ENCODE data around the gene TLCD3A.

DNA sequence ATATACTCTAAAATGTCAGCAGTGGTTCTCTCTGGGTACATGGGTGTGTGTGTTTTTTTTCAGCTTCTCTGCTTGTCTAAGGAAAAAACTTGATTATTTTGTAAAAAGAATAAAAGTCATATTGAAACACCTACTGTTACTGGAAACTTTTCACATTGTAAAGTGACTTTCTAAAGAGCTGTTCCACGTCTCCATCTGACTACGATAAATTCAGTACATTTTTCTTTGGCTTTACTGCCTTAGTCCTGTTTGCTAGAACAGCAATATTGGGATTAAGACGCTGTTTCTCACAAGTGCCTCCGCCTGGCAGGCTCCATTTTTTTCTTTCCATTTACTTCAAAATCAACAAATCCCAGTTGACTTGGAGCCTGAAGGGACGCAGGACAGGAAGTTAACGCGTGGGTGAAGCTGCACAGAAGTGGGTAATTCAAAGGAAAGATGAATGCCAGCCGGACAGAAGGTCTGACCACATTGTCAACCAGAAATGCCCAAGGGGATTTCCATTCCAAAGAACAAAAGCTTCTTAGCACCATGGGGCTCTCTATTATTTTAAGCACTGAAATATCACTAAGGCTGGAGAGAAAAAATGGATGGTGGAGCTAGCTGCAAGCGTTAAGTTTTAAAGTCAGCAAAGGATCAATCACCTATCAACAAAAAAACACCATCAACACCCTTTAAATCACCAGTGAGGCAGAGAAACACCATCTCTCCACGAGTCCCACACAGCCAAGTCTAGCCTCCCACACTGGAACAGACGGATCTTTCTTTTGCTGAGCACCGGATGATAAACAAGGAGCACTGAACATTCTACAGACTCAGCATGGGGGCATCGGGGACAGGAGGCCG is 41.3 kb downstream of the TLCD3A start:
- TF ChIP-seq CTCF (conservative IDR thresholded peaks at IDR 0.05 in 1 of 2, IDR thresholded peaks at IDR 0.05 in 1 of 2; ENCODE audit: low read depth in 1 of 2, low read length in 2 of 2) = no peak
- no peak for TF ChIP-seq EZH2 (IDR thresholded peaks at IDR 0.05; ENCODE audit: low read length, missing control alignments)

Data from fibroblast of lung (primary cell).